ENCODE data around the gene COL18A1. TPM values are rescaled to one million over a fixed set of nuclear protein-coding genes. Genes with fewer than 3 reads are reported as not detected.

The COL18A1 gene
- total RNA-seq, 4 donors from 2014 or later, result 16.4 to 42.2 (median 20.7) TPM

DNA sequence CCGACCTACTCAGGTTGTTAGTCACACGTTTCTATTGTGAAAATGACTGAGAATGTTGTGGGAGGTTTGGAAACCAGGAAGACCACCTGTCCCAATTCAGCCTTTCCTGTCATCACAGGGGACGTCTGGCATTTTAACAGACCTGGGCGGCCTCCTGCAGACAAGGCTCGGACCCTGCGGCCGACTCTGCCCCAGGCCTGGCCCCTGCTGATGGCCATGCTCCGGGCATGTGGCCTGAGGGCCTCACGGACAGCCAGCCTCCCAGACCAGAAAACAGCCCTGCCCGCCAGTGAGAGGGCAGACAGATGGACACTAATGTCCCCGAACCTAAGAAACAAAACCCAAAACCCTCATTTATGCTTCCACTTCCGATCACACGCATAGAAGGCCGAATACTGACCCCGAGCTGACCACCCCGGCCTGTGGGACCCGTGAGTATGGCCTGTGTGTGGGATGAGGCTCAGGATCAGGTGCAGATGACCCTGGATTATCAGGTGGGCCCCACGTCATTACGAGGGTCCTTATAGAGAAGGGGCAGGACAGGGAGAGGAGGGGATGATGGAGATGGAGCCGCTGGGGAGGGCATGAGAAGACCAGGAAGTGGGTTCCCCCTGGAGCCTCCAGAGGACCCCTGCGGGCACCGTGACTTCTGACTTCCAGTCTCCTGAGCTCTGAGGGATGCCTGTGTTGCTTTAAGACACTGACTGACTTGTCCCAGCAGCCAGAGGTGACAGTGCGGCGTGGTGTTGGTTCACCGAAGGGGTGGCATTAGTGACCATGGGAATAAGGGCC lies 9.6 kb downstream of the COL18A1 start:
- DNase-seq (no peak), ATAC-seq (no peak)
- Histone ChIP-seq H3K27me3 (peaks cover 3 to 17% (median 11%) of the 10 kb centered on the region in 3 donors), H3K4me1 (peaks cover 10 to 16% of the 10 kb centered on the region in 2 donors), H3K36me3 (no peaks in the 10 kb centered on the region), H3K4me3 (no peak overlapping the region), H3K9me3 (no peaks in the 10 kb centered on the region), H3K27ac (no peak overlapping the region)
- in situ Hi-C loops (cut with MboI; ENCODE audit: low sequenced_read_pairs in 4 of 4), result no loop called here
- TF ChIP-seq CTCF (IDR thresholded peaks at IDR 0.05 in 4 of 5, conservative IDR thresholded peaks at IDR 0.05 in 1 of 5), result no peak
- no peak for TF ChIP-seq POLR2A (IDR thresholded peaks at IDR 0.05)
- intact Hi-C loops (cut with DNase I; ENCODE audit: low total_unique reads), result no loop called here

GRCh38 chr21:45415188-45415942 lies 10.4 kb downstream of the COL18A1 start:
- DNase-seq (no peak), ATAC-seq (no peak)
- TF ChIP-seq POLR2A (IDR thresholded peaks at IDR 0.05) (no peak), CTCF (IDR thresholded peaks at IDR 0.05 in 4 of 5, conservative IDR thresholded peaks at IDR 0.05 in 1 of 5) (no peak)
- Histone ChIP-seq H3K36me3 (no peaks in the 10 kb centered on the region), H3K4me3 (no peak overlapping the region), H3K27me3 (peaks cover 5 to 17% (median 11%) of the 10 kb centered on the region in 3 donors), H3K9me3 (no peaks in the 10 kb centered on the region), H3K27ac (no peak overlapping the region), H3K4me1 (peaks cover 4 to 8% of the 10 kb centered on the region in 2 donors)
- intact Hi-C loops (cut with DNase I; ENCODE audit: low total_unique reads), result no loop called here
- in situ Hi-C loops (cut with MboI; ENCODE audit: low sequenced_read_pairs in 4 of 4), result no loop called here

DNA sequence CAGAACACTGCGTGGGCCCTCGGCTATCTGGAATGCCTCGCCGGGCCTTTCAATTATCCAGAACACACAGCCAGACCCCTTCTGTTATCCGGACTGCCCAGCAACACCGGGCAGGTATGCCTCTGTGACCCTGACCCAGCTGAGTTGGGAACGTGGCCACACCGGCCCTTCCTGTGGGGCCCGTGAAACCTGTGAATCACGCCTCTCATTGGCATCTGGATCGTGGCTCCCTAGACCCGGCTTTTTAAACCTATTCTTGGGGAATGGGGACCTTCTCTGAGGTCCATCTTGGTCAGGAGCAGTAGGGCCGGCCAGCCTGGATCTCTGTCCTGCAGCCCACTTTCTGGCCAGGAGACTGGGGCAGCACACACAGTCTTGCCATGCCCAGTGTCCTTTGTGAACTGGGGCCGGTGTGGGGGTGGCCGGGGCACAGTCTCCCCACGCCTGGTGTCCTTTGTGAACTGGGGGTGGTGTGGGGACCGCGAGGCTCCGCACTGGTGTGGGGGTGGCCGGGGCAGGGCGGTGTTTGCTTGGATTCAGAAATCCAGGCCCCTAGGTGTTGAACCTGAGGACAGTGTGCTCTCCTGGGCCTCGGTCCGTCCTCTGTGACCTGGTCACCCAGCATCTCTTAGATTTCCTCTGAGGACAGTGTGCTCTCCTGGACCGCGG lies 11.1 kb downstream of the COL18A1 start:
- Histone ChIP-seq H3K4me1 (peaks cover 0 to 6% of the 10 kb centered on the region in 2 donors), H3K9me3 (no peaks in the 10 kb centered on the region), H3K36me3 (no peaks in the 10 kb centered on the region), H3K27ac (no peak overlapping the region), H3K27me3 (peaks cover 5 to 17% (median 11%) of the 10 kb centered on the region in 3 donors), H3K4me3 (no peak overlapping the region)
- no peak for DNase-seq
- intact Hi-C loops (cut with DNase I; ENCODE audit: low total_unique reads), result no loop called here
- no peak for TF ChIP-seq CTCF (IDR thresholded peaks at IDR 0.05 in 4 of 5, conservative IDR thresholded peaks at IDR 0.05 in 1 of 5)
- TF ChIP-seq POLR2A (IDR thresholded peaks at IDR 0.05), result no peak
- in situ Hi-C loops (cut with MboI; ENCODE audit: low sequenced_read_pairs in 4 of 4), result no loop called here
- no peak for ATAC-seq

- peaks cover 0 to under 1% of the 10 kb centered on the region in 2 donors for H3K4me1 ChIP-seq
- no peak for DNase-seq
These were observed 11.7 kb downstream of the COL18A1 start for GRCh38 chr21:45416620-45417019.

More at GRCh38 chr21:45416620-45417019, 11.7 kb downstream of the COL18A1 start:
- Histone ChIP-seq H3K36me3 (no peaks in the 10 kb centered on the region), H3K27me3 (peaks cover 5 to 17% (median 11%) of the 10 kb centered on the region in 3 donors), H3K9me3 (no peaks in the 10 kb centered on the region), H3K27ac (no peak overlapping the region), H3K4me3 (no peak overlapping the region)
- in situ Hi-C loops (cut with MboI; ENCODE audit: low sequenced_read_pairs in 4 of 4) (no loop called here), intact Hi-C loops (cut with DNase I; ENCODE audit: low total_unique reads) (no loop called here)
- no peak for TF ChIP-seq POLR2A (IDR thresholded peaks at IDR 0.05)
- TF ChIP-seq CTCF (IDR thresholded peaks at IDR 0.05 in 4 of 5, conservative IDR thresholded peaks at IDR 0.05 in 1 of 5), result no peak
- ATAC-seq, result no peak
